ENCODE measurements around the gene ZKSCAN7. TPM values are rescaled to one million over a fixed set of nuclear protein-coding genes. Genes with fewer than 3 reads are reported as not detected.

The ZKSCAN7 gene
- total and polyA plus RNA-seq, 2 experiments from 2014 or later = 4.7 to 17.8 TPM

- Mint-ChIP-seq H3K27me3 (ENCODE audit: insufficient read depth, low read depth, poor library complexity) (no peaks in the 10 kb centered on the region), H3K27ac (no peak overlapping the region), H3K4me1 (peaks cover 8% of the 10 kb centered on the region), H3K4me3 (no peak overlapping the region), H3K9me3 (no peaks in the 10 kb centered on the region), H3K36me3 (ENCODE audit: low read depth) (no peaks in the 10 kb centered on the region)
- Histone ChIP-seq H3F3A (replicated peaks; ENCODE audit: low read depth) (no peaks in the 10 kb centered on the region), H3K4me1 (ENCODE audit: insufficient read depth) (no peaks in the 10 kb centered on the region), H3K27ac (ENCODE audit: low read depth) (no peak overlapping the region), H4K20me1 (replicated peaks; ENCODE audit: insufficient read depth) (no peaks in the 10 kb centered on the region), H2AFZ (no peak overlapping the region), H3K4me2 (no peak overlapping the region), H3K9me2 (ENCODE audit: insufficient read depth) (no peaks in the 10 kb centered on the region), H3K27me3 (ENCODE audit: insufficient read depth) (no peaks in the 10 kb centered on the region), H3K36me3 (ENCODE audit: insufficient read depth) (no peaks in the 10 kb centered on the region), H3K4me3 (no peak overlapping the region), H3K79me2 (replicated peaks; ENCODE audit: insufficient read depth) (no peaks in the 10 kb centered on the region)
- DNase-seq (ENCODE audit: low spot score) (no peak), ATAC-seq (no peak)
- TF ChIP-seq NANOG (IDR thresholded peaks at IDR 0.05; ENCODE audit: borderline replicate concordance) = no peak
- TF ChIP-seq CREB1 (CRISPR knock-in tag; IDR thresholded peaks at IDR 0.05; ENCODE audit: low read depth) = no peak
- TF ChIP-seq CTCF (conservative IDR thresholded peaks at IDR 0.05; ENCODE audit: low read depth in 2 of 2) = no peak
- TF ChIP-seq STAT1 (IDR thresholded peaks at IDR 0.05; ENCODE audit: unreplicated experiment) = no peak
- no peak for TF ChIP-seq ZNF462 (CRISPR knock-in tag; IDR thresholded peaks at IDR 0.05)
These were observed 32.5 kb upstream of the ZKSCAN7 start for GRCh38 chr3:44522494-44522933.
